ENCODE measurements around the gene TREML1. TPM values are rescaled to one million over a fixed set of nuclear protein-coding genes. Genes with fewer than 3 reads are reported as not detected.

Gene TREML1
- total and polyA plus RNA-seq, 2 experiments from 2014 or later, result not detected

DNA sequence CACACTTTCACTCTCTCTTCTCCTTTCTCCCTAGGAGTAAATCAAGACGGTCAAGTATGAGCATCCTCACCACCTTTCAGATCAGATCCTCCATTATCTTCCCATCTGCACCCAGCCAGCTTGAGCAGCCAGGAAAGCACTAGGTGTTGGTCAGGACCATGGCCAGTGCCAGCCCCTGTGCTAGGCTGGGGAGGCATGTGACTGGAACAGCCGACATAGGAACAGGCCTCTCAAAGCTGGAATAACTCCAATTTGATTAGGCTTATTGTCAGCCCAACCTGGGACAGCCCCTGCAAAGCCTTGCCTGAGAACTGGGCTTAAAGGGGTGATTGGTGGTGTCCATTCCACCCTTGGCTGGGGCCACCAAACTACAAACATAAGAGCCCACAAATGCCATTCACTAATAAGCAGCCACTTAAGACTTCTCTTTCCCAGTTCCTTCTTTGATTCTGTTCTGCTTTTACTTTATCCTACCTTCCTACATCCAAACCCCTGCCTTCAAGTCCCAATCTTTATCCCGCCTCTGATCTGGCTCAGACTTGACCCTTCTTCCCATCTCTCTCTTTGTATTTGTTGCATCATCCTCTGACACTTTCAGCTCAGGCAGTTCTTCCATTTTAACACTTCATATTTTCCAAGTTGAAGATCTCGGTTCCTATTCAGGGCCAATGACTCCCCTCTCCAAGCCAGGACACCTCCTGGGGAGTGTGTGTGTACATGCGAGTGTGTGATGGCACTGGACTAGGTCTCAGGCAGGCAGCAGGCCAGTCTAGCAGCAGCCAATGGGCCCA, 13.2 kb upstream of the TREML1 start:
- Histone ChIP-seq H3K4me2 (ENCODE audit: unreplicated experiment) (no peak overlapping the region), H3K27ac (no peak overlapping the region), H3K27me3 (replicated peaks; ENCODE audit: insufficient read depth) (no peaks in the 10 kb centered on the region), H3K4me1 (ENCODE audit: insufficient read depth) (no peaks in the 10 kb centered on the region), H3K9me3 (ENCODE audit: low read depth) (no peaks in the 10 kb centered on the region), H3K9me2 (ENCODE audit: insufficient read depth) (no peaks in the 10 kb centered on the region), H3K9ac (no peak overlapping the region), H3F3A (ENCODE audit: insufficient read depth) (no peaks in the 10 kb centered on the region), H3K79me2 (ENCODE audit: insufficient read depth) (no peaks in the 10 kb centered on the region), H4K20me1 (ENCODE audit: insufficient read depth) (no peaks in the 10 kb centered on the region), H2AFZ (no peak overlapping the region), H3K36me3 (ENCODE audit: low read depth) (no peaks in the 10 kb centered on the region), H3K4me3 (no peak overlapping the region)
- 35 to 45% methylated on average over 5 of the region's 5 CpGs for WGBS, 2 experiments (ENCODE audit: low coverage in 1 of 2, low lambda C conversion rate in 2 of 2, missing lambda C conversion rate in 2 of 2)
- peak; percentile 46 for DNase-seq
- TF ChIP-seq EZH2phosphoT487 (IDR thresholded peaks at IDR 0.05; ENCODE audit: insufficient read depth, low read depth), result no peak
- in situ Hi-C loops (cut with MboI), result no loop called here

DNA sequence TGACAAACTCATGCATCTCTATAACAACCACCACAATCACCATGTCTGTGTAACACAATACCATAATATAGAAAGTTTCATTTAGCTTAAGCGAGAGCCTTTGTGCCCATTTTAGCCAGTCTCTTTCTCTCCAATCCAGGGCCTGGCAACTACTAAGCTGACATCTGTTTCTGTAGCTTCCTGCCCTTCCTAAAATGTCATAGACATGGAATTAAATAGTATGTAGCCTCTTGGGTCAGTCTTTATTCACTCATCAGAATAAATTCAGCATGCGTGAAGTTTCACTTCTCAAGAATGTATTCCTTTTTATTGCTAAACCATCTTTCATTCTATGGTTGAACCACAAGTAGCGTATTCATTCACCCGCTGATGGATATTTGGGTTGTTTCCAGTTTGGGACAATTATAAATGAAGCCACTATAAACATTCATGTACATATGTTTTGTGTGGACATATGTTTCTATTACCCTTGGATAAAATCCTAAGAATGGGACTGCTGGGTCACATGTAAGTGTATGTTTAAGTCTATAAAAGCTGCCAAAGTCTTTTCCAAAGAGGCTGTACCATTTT, 10.5 kb upstream of the TREML1 start:
- no peaks in the 10 kb centered on the region for H4K20me1 ChIP-seq (ENCODE audit: insufficient read depth)
- TF ChIP-seq EZH2phosphoT487 (IDR thresholded peaks at IDR 0.05; ENCODE audit: insufficient read depth, low read depth), result no peak
- no peaks in the 10 kb centered on the region for H3K4me1 ChIP-seq (ENCODE audit: insufficient read depth)
- H3K27me3 ChIP-seq (replicated peaks; ENCODE audit: insufficient read depth), result no peaks in the 10 kb centered on the region
- DNase-seq, result no peak
- 77 to 78% methylated on average over 4 of the region's 4 CpGs for WGBS, 2 experiments (ENCODE audit: low coverage in 1 of 2, low lambda C conversion rate in 2 of 2, missing lambda C conversion rate in 2 of 2)
- H3K9me3 ChIP-seq (ENCODE audit: low read depth), result no peaks in the 10 kb centered on the region
- no peak overlapping the region for H3K27ac ChIP-seq
- no peak overlapping the region for H2AFZ ChIP-seq
- no peaks in the 10 kb centered on the region for H3K79me2 ChIP-seq (ENCODE audit: insufficient read depth)
- H3K4me2 ChIP-seq (ENCODE audit: unreplicated experiment), result no peak overlapping the region
- no peaks in the 10 kb centered on the region for H3F3A ChIP-seq (ENCODE audit: insufficient read depth)
- H3K9me2 ChIP-seq (ENCODE audit: insufficient read depth), result no peaks in the 10 kb centered on the region
- no peak overlapping the region for H3K4me3 ChIP-seq
- no peaks in the 10 kb centered on the region for H3K36me3 ChIP-seq (ENCODE audit: low read depth)
- no peak overlapping the region for H3K9ac ChIP-seq
- in situ Hi-C loops (cut with MboI), result no loop called here

DNA sequence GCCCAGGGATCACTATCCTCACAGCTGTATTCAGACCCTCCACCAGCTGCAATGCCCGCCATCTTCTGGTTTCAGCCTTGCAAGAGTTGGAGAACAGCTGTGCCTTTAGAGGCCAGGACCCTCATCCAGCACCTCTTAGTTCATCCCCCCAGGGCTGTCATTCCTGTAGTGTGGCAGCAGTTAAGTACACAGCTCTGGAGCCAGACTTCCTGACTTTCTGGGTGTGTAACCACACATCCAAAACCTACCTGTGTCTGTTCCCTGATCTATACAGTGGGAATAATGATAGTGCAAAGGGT, 9.2 kb upstream of the TREML1 start:
- 46 to 64% methylated on average over 1 of the region's 1 CpG for WGBS, 2 experiments (ENCODE audit: low coverage in 1 of 2, low lambda C conversion rate in 2 of 2, missing lambda C conversion rate in 2 of 2)
- Histone ChIP-seq H3K4me2 (ENCODE audit: unreplicated experiment) (no peak overlapping the region), H3K4me1 (ENCODE audit: insufficient read depth) (no peaks in the 10 kb centered on the region), H2AFZ (no peak overlapping the region), H3F3A (ENCODE audit: insufficient read depth) (no peaks in the 10 kb centered on the region), H3K79me2 (ENCODE audit: insufficient read depth) (no peaks in the 10 kb centered on the region), H3K36me3 (ENCODE audit: low read depth) (no peaks in the 10 kb centered on the region), H3K9me3 (ENCODE audit: low read depth) (no peaks in the 10 kb centered on the region), H3K27me3 (replicated peaks; ENCODE audit: insufficient read depth) (no peaks in the 10 kb centered on the region), H3K27ac (no peak overlapping the region), H4K20me1 (ENCODE audit: insufficient read depth) (no peaks in the 10 kb centered on the region), H3K9me2 (ENCODE audit: insufficient read depth) (no peaks in the 10 kb centered on the region), H3K4me3 (no peak overlapping the region), H3K9ac (no peak overlapping the region)
- in situ Hi-C loops (cut with MboI), result no loop called here
- no peak for DNase-seq
- no peak for TF ChIP-seq EZH2 (IDR thresholded peaks at IDR 0.05; ENCODE audit: insufficient read depth, poor library complexity, severe bottlenecking)
- TF ChIP-seq EZH2phosphoT487 (IDR thresholded peaks at IDR 0.05; ENCODE audit: insufficient read depth, low read depth), result no peak

DNA sequence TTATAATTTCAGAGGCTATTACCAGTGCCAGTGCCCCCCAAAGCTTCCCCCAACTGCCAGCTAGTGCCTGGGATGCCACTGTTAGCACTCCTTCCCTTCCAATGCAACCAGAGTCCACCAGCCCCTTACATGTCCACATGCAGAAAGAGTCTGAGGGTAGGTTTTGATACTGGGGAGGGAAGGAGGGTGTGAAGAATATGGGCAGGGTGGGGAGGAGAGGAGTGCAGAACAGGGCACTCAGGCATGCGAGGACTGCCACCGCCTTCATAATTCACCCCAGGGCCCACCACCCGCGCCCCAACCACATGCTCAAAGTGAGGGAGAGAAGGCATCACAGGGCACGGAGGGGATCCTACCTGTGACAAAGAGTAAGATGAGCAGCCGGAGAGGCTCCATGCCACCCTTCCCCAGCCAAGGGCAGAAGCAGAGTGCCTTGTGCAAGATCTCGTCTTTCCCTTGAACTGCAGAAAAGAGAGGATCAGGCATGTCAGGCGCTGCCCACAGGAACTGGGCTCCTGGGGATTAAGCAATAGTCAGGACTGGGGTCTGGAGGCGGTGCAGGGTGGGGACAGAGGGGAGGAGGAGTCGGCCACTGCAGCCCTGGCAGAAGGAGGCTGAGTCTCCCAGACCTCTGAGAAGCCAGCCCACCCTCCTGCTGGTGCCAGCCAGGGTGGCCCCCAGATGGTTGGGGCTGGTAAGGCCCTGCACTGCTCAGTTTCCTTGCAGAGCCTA, 8.7 kb upstream of the TREML1 start, which contains the start of gene TREM2:
TSS of gene TREM2 (minus strand) at position 430 of the 732 bp plus-strand sequence. CDS start at position 396, 34 bp downstream.
- in situ Hi-C loops (cut with MboI), result no loop called here
- Histone ChIP-seq H3K36me3 (ENCODE audit: low read depth) (no peaks in the 10 kb centered on the region), H3K27ac (no peak within 1 kb of the TSS), H3K4me2 (ENCODE audit: unreplicated experiment) (no peak within 1 kb of the TSS), H3K4me1 (ENCODE audit: insufficient read depth) (no peaks in the 10 kb centered on the region), H3K27me3 (replicated peaks; ENCODE audit: insufficient read depth) (no peaks in the 10 kb centered on the region), H3K79me2 (ENCODE audit: insufficient read depth) (no peaks in the 10 kb centered on the region), H3K9ac (no peak within 1 kb of the TSS), H3K9me3 (ENCODE audit: low read depth) (no peaks in the 10 kb centered on the region), H3F3A (ENCODE audit: insufficient read depth) (no peaks in the 10 kb centered on the region), H3K9me2 (ENCODE audit: insufficient read depth) (no peaks in the 10 kb centered on the region), H3K4me3 (no peak within 1 kb of the TSS), H2AFZ (no peak within 1 kb of the TSS), H4K20me1 (ENCODE audit: insufficient read depth) (no peaks in the 10 kb centered on the region)
- WGBS, 2 experiments (ENCODE audit: low coverage in 1 of 2, low lambda C conversion rate in 2 of 2, missing lambda C conversion rate in 2 of 2), result 59 to 66% methylated on average over 10 of the region's 10 CpGs
- DNase-seq, result no peak
- TF ChIP-seq EZH2phosphoT487 (IDR thresholded peaks at IDR 0.05; ENCODE audit: insufficient read depth, low read depth) (no peak), EZH2 (IDR thresholded peaks at IDR 0.05; ENCODE audit: insufficient read depth, poor library complexity, severe bottlenecking) (no peak)
